ENCODE results near the gene GALNT9.

Gene GALNT9

GRCh38 chr12:132292328-132293319, 36.8 kb downstream of the GALNT9 start:
- no peak for DNase-seq (ENCODE audit: low read depth, low spot score)

DNA sequence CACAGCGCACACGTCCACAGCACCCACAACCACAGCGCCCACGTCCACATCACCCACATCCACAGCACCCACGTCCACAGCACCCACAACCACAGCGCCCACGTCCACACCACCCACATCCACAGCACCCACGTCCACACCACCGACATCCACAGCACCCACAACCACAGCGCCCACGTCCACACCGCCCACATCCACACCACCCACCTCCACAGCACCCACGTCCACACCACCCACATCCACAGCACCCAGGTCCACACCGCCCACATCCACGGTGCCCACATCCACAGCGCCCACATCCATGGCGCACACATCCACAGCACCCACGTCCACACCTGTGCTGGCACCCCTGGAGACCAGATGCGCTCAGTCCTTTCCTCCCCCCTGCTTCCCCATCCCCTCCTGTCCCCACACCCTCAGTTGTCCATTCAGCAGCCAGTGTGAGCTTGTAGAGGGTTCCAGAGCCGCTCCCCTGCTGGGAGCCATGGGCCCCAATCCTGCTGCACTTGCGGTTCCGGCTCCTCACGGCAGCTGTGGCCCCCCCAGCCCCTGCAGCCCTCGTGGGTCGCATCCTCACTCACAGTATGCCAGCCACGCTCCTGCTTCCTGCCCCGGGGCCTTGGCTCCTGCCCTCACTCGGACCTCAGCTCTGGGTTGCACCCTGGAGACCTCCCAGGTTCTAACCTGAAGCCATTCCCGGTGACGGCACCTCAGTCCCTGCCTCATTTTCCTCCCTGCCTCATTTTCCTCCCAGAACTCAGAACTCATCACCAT, 37.8 kb downstream of the GALNT9 start:
- DNase-seq (ENCODE audit: low read depth, low spot score): no peak

GRCh38 chr12:132290203-132290540, 39.2 kb downstream of the GALNT9 start:
- no peak for DNase-seq (ENCODE audit: low read depth, low spot score)

GRCh38 chr12:132289356-132290202, 39.8 kb downstream of the GALNT9 start:
- DNase-seq (ENCODE audit: low read depth, low spot score): no peak

- no peak for DNase-seq (ENCODE audit: low read depth, low spot score)
These were observed 40.7 kb downstream of the GALNT9 start for GRCh38 chr12:132288516-132289215.

GRCh38 chr12:132287391-132288238, 41.8 kb downstream of the GALNT9 start:
- no peak for DNase-seq (ENCODE audit: low read depth, low spot score)

- DNase-seq (ENCODE audit: low read depth, low spot score): no peak
These were observed 42.5 kb downstream of the GALNT9 start for GRCh38 chr12:132286912-132287311.

GRCh38 chr12:132285991-132286681, 43.3 kb downstream of the GALNT9 start:
- no peak for DNase-seq (ENCODE audit: low read depth, low spot score)

DNA sequence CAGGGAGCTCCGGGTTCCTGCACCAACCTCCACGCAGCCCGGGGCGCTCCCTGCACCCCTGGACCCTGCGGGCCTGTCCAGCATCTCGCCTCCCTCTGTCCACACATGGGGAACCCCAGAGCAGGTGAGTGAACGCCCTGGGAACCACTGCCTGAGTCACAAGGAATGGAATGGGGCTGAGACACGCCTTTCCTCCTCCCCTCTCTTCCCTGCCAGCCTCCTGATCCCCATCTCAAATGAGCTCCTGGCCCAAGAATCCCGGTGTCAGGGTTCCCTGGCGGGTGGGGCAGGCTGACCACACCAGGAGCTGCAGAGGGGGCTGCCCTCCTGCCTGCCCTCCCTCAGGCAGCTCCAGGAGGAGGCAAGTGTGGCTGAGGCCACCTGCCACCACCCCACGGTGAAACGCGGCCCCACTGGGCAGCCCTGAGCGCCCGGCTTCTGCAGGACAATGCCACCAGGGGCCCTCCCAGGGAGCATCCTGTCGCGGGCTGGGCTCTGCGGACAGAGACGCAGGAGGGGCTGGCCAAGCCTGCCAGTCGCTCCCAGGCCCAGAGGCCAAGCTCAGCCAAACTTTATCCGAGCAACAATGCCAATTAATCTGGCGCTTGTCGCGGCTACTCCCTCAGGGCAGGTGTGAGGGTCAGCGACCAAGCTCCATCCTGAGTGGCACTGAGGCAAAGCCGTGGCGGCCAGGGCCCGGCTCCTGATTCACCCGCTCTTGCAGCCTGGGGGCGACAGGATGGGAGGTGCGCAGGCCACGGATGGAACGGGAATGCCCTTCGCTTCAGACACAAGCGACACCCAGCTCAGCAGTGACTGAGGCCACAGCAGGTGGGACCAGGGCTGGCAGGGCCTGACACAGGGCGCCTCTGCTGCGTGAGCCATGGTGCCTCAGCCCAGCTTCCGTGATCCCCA, 44.3 kb downstream of the GALNT9 start:
- no peak for DNase-seq (ENCODE audit: low read depth, low spot score)

DNA sequence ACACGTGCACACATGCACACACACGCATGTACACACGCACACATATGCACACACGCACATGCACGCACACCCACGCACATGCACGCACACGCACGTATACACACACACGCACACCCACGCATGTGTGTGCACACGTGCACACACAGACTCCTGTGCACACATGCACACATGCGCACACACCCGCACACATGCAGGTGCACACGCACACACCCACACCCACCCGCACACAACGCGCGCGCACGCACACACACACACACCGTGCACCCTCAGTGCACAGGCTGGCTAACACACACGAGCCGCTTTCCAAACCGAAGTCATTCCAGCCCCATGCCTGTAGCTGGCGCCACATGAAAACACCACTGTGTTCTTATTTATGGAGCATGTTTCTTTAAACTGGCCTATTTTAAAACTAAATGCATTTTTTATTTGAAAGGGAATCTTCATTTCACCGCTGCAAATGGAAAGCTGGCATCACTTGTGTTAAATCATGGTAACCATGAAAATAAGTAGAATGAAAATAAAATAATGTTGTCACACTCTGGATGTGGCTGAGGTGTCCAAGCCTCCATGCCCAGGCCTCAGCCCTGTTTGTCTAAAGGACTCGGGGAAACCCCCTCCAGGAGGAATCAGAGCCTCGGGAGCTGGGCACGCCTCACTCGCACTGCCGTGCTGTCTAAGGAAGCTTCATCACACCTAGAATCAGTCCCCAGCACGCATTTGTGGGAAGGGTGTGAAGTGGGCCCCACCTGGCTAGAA, 45.1 kb downstream of the GALNT9 start:
- no peak for DNase-seq (ENCODE audit: low read depth, low spot score)

- no peak for DNase-seq (ENCODE audit: low read depth, low spot score)
These were observed 46.2 kb downstream of the GALNT9 start for GRCh38 chr12:132282950-132283771.

- no peak for DNase-seq (ENCODE audit: low read depth, low spot score)
These were observed 47.1 kb downstream of the GALNT9 start for GRCh38 chr12:132282031-132282949.

GRCh38 chr12:132281038-132281437, 48.4 kb downstream of the GALNT9 start:
- DNase-seq (ENCODE audit: low read depth, low spot score): no peak

DNA sequence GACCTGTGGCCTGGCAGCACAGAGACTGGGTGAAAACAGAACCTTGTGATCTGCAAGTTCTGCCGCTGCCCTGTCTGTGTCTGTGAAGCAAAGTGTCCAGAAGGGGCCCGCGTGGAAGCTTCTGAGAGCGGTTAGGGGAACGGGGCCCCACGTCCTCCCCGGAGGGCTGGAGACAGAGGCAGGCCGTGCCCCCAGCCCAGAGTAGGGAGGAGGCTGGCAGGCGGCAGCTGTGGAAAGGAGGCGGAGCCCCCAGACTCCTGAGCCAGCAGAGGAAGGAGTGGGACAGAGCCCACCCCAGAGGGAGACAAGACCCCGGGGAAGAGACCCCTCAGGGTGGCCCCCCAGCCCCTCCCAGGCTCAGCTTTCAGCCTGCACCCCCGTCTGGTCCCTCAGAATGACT, 49.0 kb downstream of the GALNT9 start:
- DNase-seq (ENCODE audit: low read depth, low spot score): no peak

DNA sequence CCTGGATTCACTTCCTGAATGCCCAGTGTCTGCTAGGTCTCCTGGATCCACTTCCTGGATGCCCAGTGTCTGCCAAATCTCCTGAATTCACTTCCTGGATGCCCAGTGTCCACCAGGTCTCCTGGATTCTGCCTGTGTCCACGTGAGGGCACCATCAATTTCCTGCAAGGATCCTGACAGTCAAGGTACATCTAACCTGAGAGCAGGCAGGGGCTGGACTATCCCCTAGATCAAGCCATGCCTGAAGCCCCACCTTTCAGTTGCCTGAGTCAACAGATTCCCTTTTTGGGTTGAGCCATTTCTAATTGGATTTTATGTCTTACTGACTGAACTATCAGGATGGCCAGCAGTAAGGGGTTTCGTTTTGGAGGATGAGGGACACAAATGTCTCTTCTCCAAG, 49.5 kb downstream of the GALNT9 start:
- no peak for DNase-seq (ENCODE audit: low read depth, low spot score)
